GM19397 (cell line): ENCODE results near the gene SDSL.

Experiments used
- ATAC-seq: cut with Tn5 transposase; IDR thresholded peaks from one replicate; pipeline ENCODE4 v1.9.1; 2021; ENCODE audit warnings: mild to moderate bottlenecking, moderate library complexity; ENCODE audit not compliant: unreplicated experiment

The SDSL gene

GRCh38 chr12:113422030-113422885, at the start of gene SDSL:
SDSL (plus strand) TSS chr12:113422380; CDS start chr12:113427983, 5,603 bp downstream.
- ATAC-seq, result peak; percentile 87

GRCh38 chr12:113373440-113373839, 48.7 kb upstream of the SDSL start:
- no peak for ATAC-seq

- no peak for ATAC-seq
Measured at GRCh38 chr12:113373969-113374368, 48.2 kb upstream of the SDSL start.

- ATAC-seq, result no peak
Measured at GRCh38 chr12:113374823-113375428, 47.3 kb upstream of the SDSL start.

- no peak for ATAC-seq
Measured at GRCh38 chr12:113378291-113378690, 43.9 kb upstream of the SDSL start.

- no peak for ATAC-seq
Measured at GRCh38 chr12:113381220-113381619, 41.0 kb upstream of the SDSL start.

GRCh38 chr12:113382206-113382605, 40.0 kb upstream of the SDSL start:
- ATAC-seq, result no peak

- ATAC-seq, result no peak
Measured at GRCh38 chr12:113384778-113385177, 37.4 kb upstream of the SDSL start.

GRCh38 chr12:113385282-113385882, 36.8 kb upstream of the SDSL start:
- ATAC-seq, result no peak

- ATAC-seq, result no peak
Measured at GRCh38 chr12:113386866-113387566, 35.2 kb upstream of the SDSL start.

GRCh38 chr12:113387631-113388030, 34.5 kb upstream of the SDSL start:
- no peak for ATAC-seq

- ATAC-seq, result no peak
Measured at GRCh38 chr12:113388351-113388750, 33.8 kb upstream of the SDSL start.

- no peak for ATAC-seq
Measured at GRCh38 chr12:113390064-113391043, 31.8 kb upstream of the SDSL start.

- no peak for ATAC-seq
Measured at GRCh38 chr12:113391145-113391544, 31.0 kb upstream of the SDSL start.

GRCh38 chr12:113391650-113392337, 30.4 kb upstream of the SDSL start:
- no peak for ATAC-seq

- ATAC-seq, result no peak
Measured at GRCh38 chr12:113392520-113392919, 29.7 kb upstream of the SDSL start.

GRCh38 chr12:113392988-113393579, 29.1 kb upstream of the SDSL start:
- no peak for ATAC-seq

- ATAC-seq, result no peak
Measured at GRCh38 chr12:113393749-113394148, 28.4 kb upstream of the SDSL start.

GRCh38 chr12:113395119-113395518, 27.1 kb upstream of the SDSL start:
- no peak for ATAC-seq
